Panc1 (cell line): ENCODE data around the gene KCTD13. TPM values are rescaled to one million over a fixed set of nuclear protein-coding genes. Genes with fewer than 3 reads are reported as not detected.
A peak's percentile ranks its signal among the peaks of the same experiment; 100 is the strongest.

Experiments used
- ATAC-seq: fragments of 200-7000 bp; cut with Tn5 transposase; 2 replicates; pipeline ENCODE4 v1.9.1; 2020; ENCODE audit warnings: mild to moderate bottlenecking, moderate library complexity
- BruUV-seq: library from RNA; stranded (reverse); fragments of 400-500 nt; replicated peaks from 2 replicates; lab custom pipeline; 2021; lab: Mats Ljungman, UMichigan
- CTCF ChIA-PET: fragments of 300-600 bp; sonication (Branson Sonifier 250); formaldehyde crosslinking; loops from one replicate; lab custom pipeline; 2022; ENCODE audit warnings: antibody characterized with exemption; lab: Charles Lee
- POLR2A ChIA-PET: fragments of 300-600 bp; sonication (Branson Sonifier 250); formaldehyde crosslinking; loops from one replicate; lab custom pipeline; 2022; ENCODE audit warnings: antibody characterized with exemption; lab: Charles Lee
- DNase-seq: peaks from one replicate; pipeline ENCODE4 v3.0.0-alpha.2; 2010; ENCODE audit warnings: low read depth, low spot score
- H3K27ac ChIP-seq: 2 replicates; pipeline ENCODE4 v1.5.1; 2011; ENCODE audit warnings: mild to moderate bottlenecking, low read length, inconsistent platforms
- H3K27me3 ChIP-seq: fragments of 200-500 bp; sonication (Bioruptor generic); 2 replicates; pipeline ENCODE4 v1.6.0; 2014; ENCODE audit warnings: low read length, inconsistent platforms; ENCODE audit not compliant: control insufficient read depth, insufficient read depth
- H3K36me3 ChIP-seq: fragments of 200-500 bp; sonication (Bioruptor generic); 2 replicates; pipeline ENCODE4 v1.5.1; 2014; ENCODE audit warnings: inconsistent platforms, mild to moderate bottlenecking, low read length, moderate library complexity; ENCODE audit not compliant: control insufficient read depth, insufficient read depth
- H3K4me1 ChIP-seq: 2 replicates; pipeline ENCODE4 v1.5.1; 2011; ENCODE audit warnings: inconsistent platforms, mild to moderate bottlenecking, low read length, moderate library complexity; ENCODE audit not compliant: control insufficient read depth, insufficient read depth
- H3K4me3 ChIP-seq, 2 experiments: 2 replicates each; pipeline ENCODE4 v1.5.1; 2011 to 2012; ENCODE audit warnings: low read depth in 2 of 2, low read length in 2 of 2, mild to moderate bottlenecking in 2 of 2, inconsistent platforms in 1 of 2, moderate library complexity in 1 of 2
- H3K9me3 ChIP-seq: fragments of 200-500 bp; sonication (Bioruptor generic); 2 replicates; pipeline ENCODE4 v1.5.1; 2014; ENCODE audit warnings: low read depth, mild to moderate bottlenecking, inconsistent platforms, low read length, moderate library complexity; ENCODE audit not compliant: control insufficient read depth, insufficient read depth
- POLR2AphosphoS5 ChIP-seq: IDR thresholded peaks from 2 replicates; pipeline ENCODE4 v1.6.1; 2012; ENCODE audit warnings: mild to moderate bottlenecking, low read depth, low read length, moderate library complexity
- SIN3A ChIP-seq: IDR thresholded peaks from 2 replicates; pipeline ENCODE4 v1.6.1; 2012; ENCODE audit warnings: low read depth, mild to moderate bottlenecking, low read length, moderate library complexity, borderline replicate concordance; ENCODE audit not compliant: insufficient read depth
- TCF7L2 ChIP-seq: IDR thresholded peaks from 2 replicates; pipeline ENCODE4 v1.6.1; 2011; ENCODE audit warnings: mild to moderate bottlenecking, low read depth, low read length, inconsistent platforms
- in situ Hi-C: cut with HindIII; loops from 2 replicates; pipeline ENCODE4 v1.10.0; 2016; ENCODE audit warnings: low sequenced_read_pairs, low pct_unique_long_range_greater_than_20kb
- intact Hi-C: fragments of 100-400 bp; cut with micrococcal nuclease; formaldehyde crosslinking; loops from one replicate; pipeline ENCODE4 v1.10.0; 2022; ENCODE audit not compliant: unreplicated experiment
- total RNA-seq: library from RNA; stranded (reverse); gene quantifications from one replicate; pipeline ENCODE4 v1.2.1, GENCODE V29; 2021; ENCODE audit not compliant: unreplicated experiment
- TF ChIP-seq, protein P1 (sequence below): fragments of 450-650 bp; IDR thresholded peaks from 2 replicates; pipeline ENCODE4 v1.5.1; 2017; ENCODE audit warnings: mild to moderate bottlenecking
- TF ChIP-seq, protein P2 (sequence below), 2 experiments: IDR thresholded peaks; 2 replicates each; pipeline ENCODE4 v1.6.1; 2011 to 2012; ENCODE audit warnings: low read depth in 2 of 2, control low read depth in 1 of 2, low read length in 1 of 2, mild to moderate bottlenecking in 1 of 2, moderate library complexity in 1 of 2; ENCODE audit not compliant: insufficient read depth in 1 of 2

KCTD13 gene
- total RNA-seq, 1 experiment from 2014 or later = 45.7 TPM

DNA sequence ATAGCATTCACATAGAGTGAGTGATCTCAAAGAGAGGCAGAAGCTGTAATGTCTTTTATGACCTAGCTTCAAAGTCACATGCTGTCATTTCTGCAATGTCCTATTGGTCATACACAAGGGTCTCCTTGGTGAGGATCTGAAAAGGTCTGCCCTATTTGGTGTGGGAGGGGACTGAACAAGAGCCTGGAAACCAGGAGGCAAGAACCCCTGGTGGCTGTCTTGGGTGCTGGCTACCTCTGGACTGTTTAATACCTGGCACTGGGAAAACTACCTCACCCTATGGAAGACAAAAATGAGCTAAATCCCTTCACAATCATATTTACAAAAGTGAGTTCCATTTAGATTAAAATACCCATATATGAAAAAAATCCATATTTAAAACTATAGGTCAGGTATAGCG lies 9.0 kb downstream of the KCTD13 start:
- H3K9me3 ChIP-seq = no peaks in the 10 kb centered on the region
- DNase-seq (no peak), ATAC-seq (peak; percentile 22; the same call in 1 of the 2 replicates)
- CTCF ChIA-PET = interaction anchor here (0.6 to 1.5 kb wide), 3 partner anchors 13 to 45 kb away, joined by 4 to 9 read pairs (median 5); partner anchors contain the start of gene TMEM219
- intact Hi-C loops (loop anchor here (10.0 kb wide), 1 partner anchor 108 kb away; the partner anchor contains the start of gene C16orf92), in situ Hi-C loops (no loop called here)
- POLR2A ChIA-PET = interaction anchor here (1.0 kb wide), 1 partner anchor 56 kb away, joined by 5 read pairs; no protein-coding TSS in a partner anchor
- no peaks in the 10 kb centered on the region for H3K4me1 ChIP-seq
- no TSS peak for BruUV-seq
- peaks cover 11% of the 10 kb centered on the region; the same call in 1 of the 2 replicates for H3K36me3 ChIP-seq
- H3K27ac ChIP-seq = no peak overlapping the region
- no peak for TF ChIP-seq TCF7L2
- TF ChIP-seq POLR2AphosphoS5 = no peak
- TF ChIP-seq SIN3A = no peak
- TF ChIP-seq, protein P1, sequence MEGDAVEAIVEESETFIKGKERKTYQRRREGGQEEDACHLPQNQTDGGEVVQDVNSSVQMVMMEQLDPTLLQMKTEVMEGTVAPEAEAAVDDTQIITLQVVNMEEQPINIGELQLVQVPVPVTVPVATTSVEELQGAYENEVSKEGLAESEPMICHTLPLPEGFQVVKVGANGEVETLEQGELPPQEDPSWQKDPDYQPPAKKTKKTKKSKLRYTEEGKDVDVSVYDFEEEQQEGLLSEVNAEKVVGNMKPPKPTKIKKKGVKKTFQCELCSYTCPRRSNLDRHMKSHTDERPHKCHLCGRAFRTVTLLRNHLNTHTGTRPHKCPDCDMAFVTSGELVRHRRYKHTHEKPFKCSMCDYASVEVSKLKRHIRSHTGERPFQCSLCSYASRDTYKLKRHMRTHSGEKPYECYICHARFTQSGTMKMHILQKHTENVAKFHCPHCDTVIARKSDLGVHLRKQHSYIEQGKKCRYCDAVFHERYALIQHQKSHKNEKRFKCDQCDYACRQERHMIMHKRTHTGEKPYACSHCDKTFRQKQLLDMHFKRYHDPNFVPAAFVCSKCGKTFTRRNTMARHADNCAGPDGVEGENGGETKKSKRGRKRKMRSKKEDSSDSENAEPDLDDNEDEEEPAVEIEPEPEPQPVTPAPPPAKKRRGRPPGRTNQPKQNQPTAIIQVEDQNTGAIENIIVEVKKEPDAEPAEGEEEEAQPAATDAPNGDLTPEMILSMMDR = no peak
- TF ChIP-seq, protein P2, sequence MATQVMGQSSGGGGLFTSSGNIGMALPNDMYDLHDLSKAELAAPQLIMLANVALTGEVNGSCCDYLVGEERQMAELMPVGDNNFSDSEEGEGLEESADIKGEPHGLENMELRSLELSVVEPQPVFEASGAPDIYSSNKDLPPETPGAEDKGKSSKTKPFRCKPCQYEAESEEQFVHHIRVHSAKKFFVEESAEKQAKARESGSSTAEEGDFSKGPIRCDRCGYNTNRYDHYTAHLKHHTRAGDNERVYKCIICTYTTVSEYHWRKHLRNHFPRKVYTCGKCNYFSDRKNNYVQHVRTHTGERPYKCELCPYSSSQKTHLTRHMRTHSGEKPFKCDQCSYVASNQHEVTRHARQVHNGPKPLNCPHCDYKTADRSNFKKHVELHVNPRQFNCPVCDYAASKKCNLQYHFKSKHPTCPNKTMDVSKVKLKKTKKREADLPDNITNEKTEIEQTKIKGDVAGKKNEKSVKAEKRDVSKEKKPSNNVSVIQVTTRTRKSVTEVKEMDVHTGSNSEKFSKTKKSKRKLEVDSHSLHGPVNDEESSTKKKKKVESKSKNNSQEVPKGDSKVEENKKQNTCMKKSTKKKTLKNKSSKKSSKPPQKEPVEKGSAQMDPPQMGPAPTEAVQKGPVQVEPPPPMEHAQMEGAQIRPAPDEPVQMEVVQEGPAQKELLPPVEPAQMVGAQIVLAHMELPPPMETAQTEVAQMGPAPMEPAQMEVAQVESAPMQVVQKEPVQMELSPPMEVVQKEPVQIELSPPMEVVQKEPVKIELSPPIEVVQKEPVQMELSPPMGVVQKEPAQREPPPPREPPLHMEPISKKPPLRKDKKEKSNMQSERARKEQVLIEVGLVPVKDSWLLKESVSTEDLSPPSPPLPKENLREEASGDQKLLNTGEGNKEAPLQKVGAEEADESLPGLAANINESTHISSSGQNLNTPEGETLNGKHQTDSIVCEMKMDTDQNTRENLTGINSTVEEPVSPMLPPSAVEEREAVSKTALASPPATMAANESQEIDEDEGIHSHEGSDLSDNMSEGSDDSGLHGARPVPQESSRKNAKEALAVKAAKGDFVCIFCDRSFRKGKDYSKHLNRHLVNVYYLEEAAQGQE (IDR thresholded peaks at IDR 0.05; ENCODE audit: insufficient read depth in 1 of 2, low read depth in 2 of 2, low read length in 1 of 2) = no peak
- no peaks in the 10 kb centered on the region for H3K27me3 ChIP-seq
- no peak overlapping the region for H3K4me3 ChIP-seq

DNA sequence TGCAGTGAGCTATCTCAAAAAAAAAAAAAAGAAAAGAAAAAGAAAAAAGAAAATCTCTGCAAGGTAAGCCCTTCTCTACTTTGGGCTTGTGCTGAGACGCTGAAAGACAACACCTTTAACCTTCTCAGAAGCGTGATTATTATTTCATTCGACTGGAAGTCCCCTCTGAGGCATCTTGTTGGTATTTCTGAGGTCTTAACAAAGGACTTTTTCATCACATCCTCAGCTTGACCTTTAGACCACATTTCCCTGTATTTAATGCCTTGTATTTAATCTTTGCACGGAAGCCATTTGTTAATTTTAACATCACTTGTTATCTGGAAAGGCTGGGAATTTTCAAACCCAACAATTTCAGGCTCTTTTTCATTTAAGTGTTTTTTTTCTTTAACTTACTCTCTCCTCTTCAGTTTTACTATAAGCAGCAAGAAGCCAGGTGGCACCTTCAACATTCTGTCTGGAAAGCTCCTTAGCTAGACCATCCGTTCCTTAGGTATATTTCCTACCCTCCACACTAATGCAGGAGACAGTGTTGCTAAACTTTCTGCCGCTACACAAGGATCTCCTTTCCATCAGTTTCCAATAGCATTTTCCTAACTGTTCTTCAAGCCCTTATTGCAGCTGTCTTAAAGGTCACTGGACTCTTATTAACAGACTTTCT lies 10.3 kb downstream of the KCTD13 start:
- DNase-seq (no peak), ATAC-seq (no peak)
- Histone ChIP-seq H3K4me3 (no peak overlapping the region), H3K36me3 (peaks cover 11% of the 10 kb centered on the region; the same call in 1 of the 2 replicates), H3K27ac (no peak overlapping the region), H3K9me3 (no peaks in the 10 kb centered on the region), H3K4me1 (no peaks in the 10 kb centered on the region), H3K27me3 (no peaks in the 10 kb centered on the region)
- ChIA-PET CTCF (interaction anchor here (0.6 kb wide), 1 partner anchor 13 kb away, joined by 4 read pairs; no protein-coding TSS in a partner anchor), POLR2A (no interaction called here)
- BruUV-seq = TSS peak; percentile 48
- TF ChIP-seq, protein P1 = no peak
- TF ChIP-seq POLR2AphosphoS5 (no peak), SIN3A (no peak), TCF7L2 (no peak)
- TF ChIP-seq, protein P2 (IDR thresholded peaks at IDR 0.05; ENCODE audit: insufficient read depth in 1 of 2, low read depth in 2 of 2, low read length in 1 of 2) = no peak
- intact Hi-C loops = loop anchor here (10.0 kb wide), 1 partner anchor 109 kb away; the partner anchor contains the start of gene C16orf92
- in situ Hi-C loops = no loop called here
